GM18861 (cell line): ENCODE measurements around the gene GON4L.
A peak's percentile ranks its signal among the peaks of the same experiment; 100 is the strongest.
"Not testable (repeated sequence)": the region's sequence is repeated elsewhere in the genome, so short reads cannot be mapped to it uniquely, and the experiment has no call there.

Experiments
- ATAC-seq: cut with Tn5 transposase; IDR thresholded peaks from one replicate; pipeline ENCODE4 v1.9.1; 2021; ENCODE audit not compliant: unreplicated experiment

Gene GON4L

DNA sequence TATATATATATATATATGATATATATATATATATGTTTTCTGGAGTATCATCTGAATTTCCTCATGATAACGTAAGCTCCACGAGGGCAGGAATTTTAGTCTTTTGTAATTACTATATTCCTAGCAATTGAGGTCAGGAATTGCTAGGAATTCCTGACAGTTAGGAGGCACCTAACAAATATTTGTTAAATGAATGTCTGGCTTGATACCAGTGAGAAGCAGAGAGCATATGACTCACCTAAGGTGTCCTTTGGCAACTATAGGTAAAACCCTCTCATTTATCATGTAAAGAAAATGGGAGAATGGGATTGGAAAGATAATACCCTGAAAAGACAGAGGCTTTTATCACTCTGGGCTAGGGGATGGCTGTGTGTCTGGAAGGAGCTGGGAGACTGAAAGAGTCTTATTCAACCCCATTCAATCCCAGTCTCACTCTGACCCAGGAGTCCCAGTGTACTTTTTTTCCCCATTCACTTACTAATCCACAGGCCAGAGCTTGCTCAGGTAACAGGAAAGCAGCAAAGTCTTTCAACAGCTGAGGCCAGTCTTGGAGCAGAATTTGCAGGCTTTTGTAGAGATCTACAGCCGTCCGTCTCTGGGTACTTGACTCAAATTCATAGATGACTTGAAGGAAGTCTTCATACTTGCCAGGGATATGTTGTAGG, 96.9 kb downstream of the GON4L start:
- no peak for ATAC-seq

GRCh38 chr1:155759017-155759416, 98.0 kb downstream of the GON4L start:
- not testable (repeated sequence) for ATAC-seq

- ATAC-seq = not testable (repeated sequence)
These were observed 108.9 kb downstream of the GON4L start for GRCh38 chr1:155748141-155748540.

- not testable (repeated sequence) for ATAC-seq
These were observed 109.4 kb downstream of the GON4L start for GRCh38 chr1:155747586-155747985.

DNA sequence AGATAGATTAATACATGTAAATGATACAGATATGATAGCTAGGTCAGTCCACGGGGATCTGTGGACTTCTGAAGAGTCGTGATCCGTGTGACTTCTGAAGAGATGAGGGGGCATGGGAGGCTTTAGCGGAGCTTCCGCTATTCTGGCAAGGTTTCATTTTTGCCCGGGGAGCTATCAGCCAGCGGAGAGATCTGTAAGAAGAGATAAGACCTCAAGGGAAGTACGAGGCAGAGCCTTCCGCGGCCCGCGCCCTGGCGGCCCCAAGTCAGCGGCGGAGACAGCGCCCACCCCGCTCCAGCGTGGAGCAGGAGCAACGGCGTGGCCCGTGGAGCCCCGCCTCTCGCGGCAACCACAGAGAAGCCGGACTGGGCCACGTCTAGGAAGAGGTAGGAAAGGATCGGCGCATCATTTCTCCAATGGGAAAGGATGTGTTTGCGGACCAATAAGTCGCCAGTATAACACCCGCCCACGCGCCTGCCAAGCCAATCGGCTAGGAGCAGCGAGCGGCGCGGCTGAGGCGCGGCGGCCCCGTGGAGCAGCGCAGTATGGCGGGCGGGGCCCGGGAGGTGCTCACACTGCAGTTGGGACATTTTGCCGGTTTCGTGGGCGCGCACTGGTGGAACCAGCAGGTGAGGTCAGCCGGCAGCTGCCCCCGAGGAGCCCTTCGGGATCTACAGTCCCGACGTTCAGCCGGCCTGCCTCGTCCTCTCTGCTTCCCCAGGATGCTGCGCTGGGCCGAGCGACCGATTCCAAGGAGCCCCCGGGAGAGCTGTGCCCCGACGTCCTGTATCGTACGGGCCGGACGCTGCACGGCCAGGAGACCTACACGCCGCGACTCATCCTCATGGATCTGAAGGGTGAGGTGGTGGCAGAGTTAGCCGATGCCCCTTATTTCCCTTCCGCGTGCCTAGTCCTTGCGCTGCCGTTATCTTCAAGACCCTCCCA, 111.5 kb downstream of the GON4L start:
- peak; percentile 86 for ATAC-seq

DNA sequence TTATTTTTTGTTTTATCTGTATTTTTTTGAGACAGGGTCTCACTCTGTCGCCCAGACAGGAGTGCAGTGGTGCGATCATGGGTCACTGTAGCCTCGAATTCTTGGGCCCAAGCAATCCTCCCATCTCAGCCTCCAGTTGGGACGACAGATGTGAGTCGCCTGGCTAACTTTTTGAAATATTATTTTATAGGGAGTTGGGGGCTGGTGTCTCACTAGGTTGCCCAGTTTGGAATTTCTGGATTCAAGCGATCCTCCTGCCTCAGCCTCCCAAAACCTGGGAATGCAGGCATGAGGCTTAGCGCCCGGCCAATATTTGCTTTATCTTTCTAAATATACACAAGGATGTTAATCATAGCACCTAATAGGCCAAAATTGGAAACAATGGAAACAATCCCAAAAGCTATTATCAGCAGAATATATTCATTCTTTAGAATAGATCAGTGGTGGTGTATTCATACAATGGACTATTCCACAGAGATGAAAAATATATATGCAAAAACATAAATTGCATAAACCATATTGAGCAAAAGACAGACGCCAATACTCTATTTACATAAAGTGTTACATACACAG, 112.2 kb downstream of the GON4L start:
- no peak for ATAC-seq

GRCh38 chr1:155741908-155742307, 115.1 kb downstream of the GON4L start:
- ATAC-seq = no peak

GRCh38 chr1:155740995-155741394, 116.0 kb downstream of the GON4L start:
- no peak for ATAC-seq

DNA sequence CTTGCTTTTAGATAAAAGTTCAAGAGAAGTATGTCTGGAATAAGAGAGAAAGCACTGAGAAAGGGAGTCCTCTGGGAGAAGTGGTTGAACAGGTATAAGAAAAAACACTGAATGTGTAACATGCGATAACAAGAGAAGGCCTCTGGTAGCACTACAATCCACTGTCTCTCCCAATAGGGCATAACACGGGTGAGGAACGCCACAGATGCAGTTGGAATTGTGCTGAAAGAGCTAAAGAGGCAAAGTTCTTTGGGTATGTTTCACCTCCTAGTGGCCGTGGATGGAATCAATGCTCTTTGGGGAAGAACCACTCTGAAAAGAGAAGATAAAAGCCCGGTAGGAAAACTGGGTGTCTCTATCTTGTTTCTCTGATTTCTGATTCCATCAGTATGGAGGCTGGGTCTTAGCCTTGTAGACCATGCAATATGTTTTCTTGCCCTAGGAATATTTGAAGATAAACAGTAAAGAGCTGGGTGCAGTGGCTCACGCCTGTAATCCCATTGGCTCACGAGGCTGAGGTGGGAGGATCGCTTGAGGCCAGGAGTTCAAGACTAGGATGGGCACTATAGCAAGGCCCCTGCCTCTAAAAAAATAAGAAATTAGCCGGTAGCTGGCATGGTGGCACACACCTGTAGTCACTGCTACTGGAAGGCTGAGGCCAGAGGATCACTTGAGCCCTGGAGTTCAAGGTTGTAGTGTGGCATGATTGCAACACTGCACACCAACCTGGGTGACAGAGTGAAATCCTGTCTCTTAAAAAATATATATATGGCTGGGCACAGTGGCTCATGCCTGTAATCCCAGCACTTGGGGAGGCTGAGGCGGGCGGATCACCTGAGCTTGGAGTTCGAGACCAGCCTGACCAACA, 127.7 kb downstream of the GON4L start:
- ATAC-seq = no peak

- no peak for ATAC-seq
These were observed 131.9 kb downstream of the GON4L start for GRCh38 chr1:155725142-155725541.

- ATAC-seq = no peak
These were observed 137.3 kb downstream of the GON4L start for GRCh38 chr1:155719703-155720102.

- ATAC-seq = not testable (repeated sequence)
These were observed 138.4 kb downstream of the GON4L start for GRCh38 chr1:155718524-155719115.

DNA sequence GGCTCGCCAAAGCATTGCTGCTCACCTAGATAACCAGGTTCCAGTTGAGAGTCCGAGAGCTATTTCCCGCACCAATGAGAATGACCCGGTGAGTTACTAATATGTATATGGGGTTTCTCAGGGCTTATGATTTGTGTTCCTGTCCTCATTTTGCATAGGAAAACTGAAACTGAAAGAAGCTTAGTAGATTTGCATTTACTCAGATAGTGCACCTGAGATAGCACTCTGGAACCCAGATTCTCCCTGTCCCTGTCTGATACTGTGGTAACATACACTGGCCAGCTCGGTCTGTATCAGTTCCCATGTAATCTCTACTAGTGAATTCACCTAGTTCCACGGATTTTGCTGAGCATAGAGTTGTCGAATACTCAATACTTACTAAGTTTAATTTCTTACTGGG, 140.0 kb downstream of the GON4L start:
- peak; percentile 39 for ATAC-seq

DNA sequence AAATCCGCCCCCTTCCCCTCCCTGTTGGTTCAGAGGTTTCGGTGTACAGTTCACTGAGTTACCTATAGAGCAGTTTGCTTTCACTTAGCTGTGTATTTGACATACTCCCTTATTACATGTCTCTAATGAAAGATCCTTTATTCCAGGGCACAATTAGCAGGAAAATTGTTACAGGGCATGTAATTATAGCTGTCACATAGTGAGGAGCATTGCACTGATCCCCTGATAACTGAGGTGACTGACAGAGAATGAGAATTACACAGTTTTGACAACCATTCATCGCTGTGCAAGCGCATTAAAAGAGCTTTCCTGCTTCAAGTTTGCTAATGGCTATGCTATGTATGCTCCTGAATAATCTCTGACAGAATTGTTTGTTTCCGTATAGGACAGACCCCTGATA, 141.2 kb downstream of the GON4L start:
- no peak for ATAC-seq

GRCh38 chr1:155715056-155715455, 142.0 kb downstream of the GON4L start:
- not testable (repeated sequence) for ATAC-seq

DNA sequence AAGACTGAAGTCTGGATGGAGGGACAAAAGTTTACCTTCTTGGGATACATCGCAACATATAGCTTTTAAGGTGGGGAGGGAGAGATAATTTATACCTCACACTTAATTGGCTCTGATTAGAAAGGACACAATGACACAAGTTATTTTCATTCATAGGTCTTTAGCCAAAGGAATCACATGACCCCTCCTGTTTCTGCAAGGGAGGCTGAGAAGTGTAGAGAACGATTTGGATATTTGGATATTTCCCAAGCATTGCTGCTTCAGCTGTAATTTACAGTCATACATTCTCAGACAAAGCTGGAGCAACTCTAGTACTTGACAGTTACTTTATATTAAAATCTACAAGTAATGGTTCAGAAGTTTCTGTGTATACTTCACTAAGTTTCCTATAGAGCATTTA, 143.9 kb downstream of the GON4L start:
- ATAC-seq = no peak

DNA sequence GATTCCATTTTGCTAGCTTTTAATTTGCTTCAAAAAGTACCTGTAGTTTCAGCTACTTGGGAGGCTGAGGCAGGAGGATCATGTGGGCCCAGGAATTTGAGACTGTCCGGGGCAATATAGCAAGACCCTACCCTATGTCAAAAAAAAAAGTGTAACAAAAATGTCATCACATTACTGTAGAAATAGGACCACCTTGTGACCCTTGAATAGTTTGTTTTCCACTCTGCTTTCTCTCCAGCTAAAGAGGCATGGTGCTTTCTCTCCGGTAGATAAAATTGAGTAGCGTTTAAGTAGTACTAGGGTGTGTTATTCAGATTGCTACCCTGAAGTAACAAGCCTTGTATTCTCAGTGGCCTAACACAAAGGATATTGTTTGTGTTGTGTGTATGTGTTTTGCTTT, 144.4 kb downstream of the GON4L start:
- not testable (repeated sequence) for ATAC-seq

- not testable (repeated sequence) for ATAC-seq
These were observed 145.6 kb downstream of the GON4L start for GRCh38 chr1:155711457-155711856.

GRCh38 chr1:155709391-155709790, 147.6 kb downstream of the GON4L start:
- no peak for ATAC-seq

DNA sequence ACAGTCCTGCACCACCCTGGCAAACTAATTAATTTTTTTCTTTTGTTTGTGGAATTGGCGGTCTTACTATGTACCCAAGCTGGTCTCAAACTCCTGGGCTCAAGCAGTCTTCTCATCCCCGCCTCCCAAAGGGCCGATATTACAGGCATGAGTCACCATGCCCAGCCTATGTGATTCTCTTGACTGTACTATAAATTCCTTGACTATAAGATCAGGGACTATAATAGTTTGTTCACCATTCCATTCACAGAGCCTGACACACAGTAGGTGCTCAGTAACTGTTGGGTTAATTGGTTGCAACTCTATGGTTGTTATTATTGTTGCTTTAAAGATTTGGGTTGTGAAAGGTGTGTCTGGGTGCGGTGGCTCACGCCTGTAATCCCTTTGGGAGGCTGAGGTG, 150.9 kb downstream of the GON4L start:
- ATAC-seq = no peak
